C4-2B (cell line): ENCODE data around the gene NMNAT3.
A peak's percentile ranks its signal among the peaks of the same experiment; 100 is the strongest.

Source experiments
- H3K27ac ChIP-seq: fragments of 450-650 bp; 2 replicates; pipeline ENCODE4 v1.5.1; 2017
- ZFX ChIP-seq: fragments of 450-650 bp; IDR thresholded peaks from 2 replicates; pipeline ENCODE4 v1.6.1; 2017
- TF ChIP-seq, protein P1 (sequence below): fragments of 450-650 bp; conservative IDR thresholded peaks from 2 replicates; pipeline ENCODE4 v1.5.1; 2017; ENCODE audit warnings: mild to moderate bottlenecking

The NMNAT3 gene

GRCh38 chr3:139677388-139678155 is at the start of gene NMNAT3:
Gene NMNAT3 (minus strand): TSS chr3:139677972. CDS start chr3:139627724, 50,248 bp downstream.
- H3K27ac ChIP-seq = peak within 1 kb of the TSS; percentile 27; the same call in 1 of the 2 replicates
- TF ChIP-seq, protein P1, sequence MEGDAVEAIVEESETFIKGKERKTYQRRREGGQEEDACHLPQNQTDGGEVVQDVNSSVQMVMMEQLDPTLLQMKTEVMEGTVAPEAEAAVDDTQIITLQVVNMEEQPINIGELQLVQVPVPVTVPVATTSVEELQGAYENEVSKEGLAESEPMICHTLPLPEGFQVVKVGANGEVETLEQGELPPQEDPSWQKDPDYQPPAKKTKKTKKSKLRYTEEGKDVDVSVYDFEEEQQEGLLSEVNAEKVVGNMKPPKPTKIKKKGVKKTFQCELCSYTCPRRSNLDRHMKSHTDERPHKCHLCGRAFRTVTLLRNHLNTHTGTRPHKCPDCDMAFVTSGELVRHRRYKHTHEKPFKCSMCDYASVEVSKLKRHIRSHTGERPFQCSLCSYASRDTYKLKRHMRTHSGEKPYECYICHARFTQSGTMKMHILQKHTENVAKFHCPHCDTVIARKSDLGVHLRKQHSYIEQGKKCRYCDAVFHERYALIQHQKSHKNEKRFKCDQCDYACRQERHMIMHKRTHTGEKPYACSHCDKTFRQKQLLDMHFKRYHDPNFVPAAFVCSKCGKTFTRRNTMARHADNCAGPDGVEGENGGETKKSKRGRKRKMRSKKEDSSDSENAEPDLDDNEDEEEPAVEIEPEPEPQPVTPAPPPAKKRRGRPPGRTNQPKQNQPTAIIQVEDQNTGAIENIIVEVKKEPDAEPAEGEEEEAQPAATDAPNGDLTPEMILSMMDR = peak; percentile 10
- TF ChIP-seq ZFX = peak; percentile 50; the same call in 1 of the 2 replicates

- no peak overlapping the region for H3K27ac ChIP-seq
These were observed 43.6 kb upstream of the NMNAT3 start for GRCh38 chr3:139721370-139721769.

GRCh38 chr3:139718415-139718814 is 40.6 kb upstream of the NMNAT3 start:
- no peak overlapping the region for H3K27ac ChIP-seq
- TF ChIP-seq, protein P1 = peak; percentile 81
- TF ChIP-seq ZFX = no peak

More at GRCh38 chr3:139721370-139721769, 43.6 kb upstream of the NMNAT3 start:
- no peak for TF ChIP-seq ZFX
- TF ChIP-seq, protein P1 = no peak

- TF ChIP-seq ZFX = no peak
- TF ChIP-seq, protein P1 = no peak
- H3K27ac ChIP-seq = no peak overlapping the region
These were observed 39.2 kb upstream of the NMNAT3 start for GRCh38 chr3:139716908-139717485.

DNA sequence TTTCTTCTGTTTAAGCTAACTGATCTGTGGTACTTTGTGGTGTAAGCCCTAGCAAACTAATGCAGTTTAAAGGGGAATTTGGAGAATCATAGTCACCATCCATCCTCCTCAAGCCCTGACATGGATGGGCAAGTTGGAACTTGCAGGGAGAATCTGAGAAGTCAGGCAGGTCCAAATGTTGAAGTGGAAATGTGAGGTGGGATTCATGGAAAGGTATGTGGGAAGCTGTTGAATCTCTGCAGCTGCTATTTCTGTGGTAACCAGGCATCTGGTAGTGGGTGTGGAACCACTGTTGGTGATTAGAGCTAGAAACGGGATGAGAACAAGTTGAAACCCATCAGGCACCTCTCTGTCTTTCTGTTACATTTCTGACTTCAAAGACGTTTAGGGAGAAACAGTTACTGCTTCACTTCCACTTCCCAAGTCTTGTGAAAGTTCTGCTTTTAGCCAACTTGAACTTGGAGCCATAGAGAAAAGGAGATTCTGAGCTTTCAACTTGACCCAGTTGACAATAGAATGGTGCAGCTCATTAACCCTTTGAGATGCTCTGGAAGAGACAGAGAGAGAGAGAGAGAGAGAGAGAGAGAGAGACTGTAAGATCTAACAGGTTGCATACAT is 38.1 kb upstream of the NMNAT3 start:
- TF ChIP-seq, protein P1 = no peak
- no peak for TF ChIP-seq ZFX
- H3K27ac ChIP-seq = no peak overlapping the region

- H3K27ac ChIP-seq = no peak overlapping the region
- TF ChIP-seq, protein P1 = no peak
- TF ChIP-seq ZFX = no peak
These were observed 37.4 kb upstream of the NMNAT3 start for GRCh38 chr3:139715166-139715565.

DNA sequence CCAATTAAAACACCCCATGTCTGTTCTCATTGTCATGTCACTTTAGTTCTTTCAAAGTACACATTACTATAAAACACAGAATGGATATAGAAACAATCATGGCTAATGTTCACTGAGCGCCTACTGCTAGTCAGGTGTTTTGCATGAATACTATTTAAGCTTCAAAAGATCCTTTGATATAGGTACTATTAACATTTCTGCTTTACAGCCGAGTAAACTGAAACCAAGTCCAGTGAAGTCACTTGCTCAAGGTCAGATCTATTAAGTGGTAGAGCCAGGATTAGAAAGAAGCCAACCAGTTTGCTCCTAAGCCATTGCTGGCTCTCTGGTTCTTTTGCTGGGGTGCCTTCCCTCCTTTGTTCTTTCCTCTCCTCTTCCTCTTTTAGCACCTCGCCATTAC is 32.4 kb upstream of the NMNAT3 start:
- TF ChIP-seq ZFX = no peak
- TF ChIP-seq, protein P1 = no peak
- H3K27ac ChIP-seq = no peak overlapping the region
